Measurements from ENCODE around the gene CREB3L4. TPM values are rescaled to one million over a fixed set of nuclear protein-coding genes. Genes with fewer than 3 reads are reported as not detected.

The CREB3L4 gene
- total and polyA plus RNA-seq, 2 of the 13 experiments (the other 11 are each of a cell fraction or from before 2014, with no cell fraction given) = 9.9 to 18.7 TPM

- TF ChIP-seq HINFP (CRISPR knock-in tag; IDR thresholded peaks at IDR 0.05; ENCODE audit: low read depth) (peak; percentile 84), NFAT5 (CRISPR knock-in tag; IDR thresholded peaks at IDR 0.05) (0 out of 2 replicates have a peak, but pooled peaks have one; percentile 29), ZNF75D (CRISPR knock-in tag; IDR thresholded peaks at IDR 0.05; ENCODE audit: borderline replicate concordance) (no peak), ZNF644 (CRISPR knock-in tag; IDR thresholded peaks at IDR 0.05; ENCODE audit: low read depth) (0 out of 2 replicates have a peak, but pooled peaks have one; percentile 12), HMG20B (CRISPR knock-in tag; conservative IDR thresholded peaks at IDR 0.05) (no peak), EEA1 (CRISPR knock-in tag; IDR thresholded peaks at IDR 0.05; ENCODE audit: borderline replicate concordance) (peak; percentile 88; the same call in 1 of the 2 replicates), ZNF607 (CRISPR knock-in tag; IDR thresholded peaks at IDR 0.05; ENCODE audit: borderline replicate concordance) (peak; percentile 88), ARID2 (CRISPR knock-in tag; IDR thresholded peaks at IDR 0.05; ENCODE audit: borderline replicate concordance) (peak; percentile 93; the same call in 1 of the 2 replicates), PHF20 (CRISPR knock-in tag; IDR thresholded peaks at IDR 0.05) (peak; percentile 81), GABPA (IDR thresholded peaks at IDR 0.05; ENCODE audit: low read depth, low read length) (no peak; the same call in 1 of the 2 replicates), GABPA (CRISPR knock-in tag; IDR thresholded peaks at IDR 0.05; ENCODE audit: low read depth) (peak; percentile 75), HNRNPLL (IDR thresholded peaks at IDR 0.05; ENCODE audit: low read depth, low read length, poor library complexity, severe bottlenecking) (peak; percentile 82), ZNF382 (CRISPR knock-in tag; IDR thresholded peaks at IDR 0.05; ENCODE audit: borderline replicate concordance) (no peak), ZNF260 (CRISPR knock-in tag; IDR thresholded peaks at IDR 0.05; ENCODE audit: borderline replicate concordance, low read depth) (no peak), YEATS2 (CRISPR knock-in tag; IDR thresholded peaks at IDR 0.05; ENCODE audit: borderline replicate concordance) (peak; percentile 41; the same call in 1 of the 2 replicates), MNT (IDR thresholded peaks at IDR 0.05) (peak; percentile 68), ZNF34 (CRISPR knock-in tag; IDR thresholded peaks at IDR 0.05; ENCODE audit: borderline replicate concordance) (peak; percentile 93), TFAP4 (IDR thresholded peaks at IDR 0.05; ENCODE audit: borderline replicate concordance, low read depth) (peak; percentile 56; the same call in 1 of the 2 replicates), NFE2 (CRISPR knock-in tag; IDR thresholded peaks at IDR 0.05) (no peak)
Observed at GRCh38 chr1:153967107-153967999, at the start of gene CREB3L4 (continued).

Measured in HepG2 (cell line).